Epithelial cell of esophagus (primary cell): Measurements from ENCODE around the gene TMA7B.
"Not testable (repeated sequence)": the region's sequence is repeated elsewhere in the genome, so short reads cannot be mapped to it uniquely, and the experiment has no call there.

Experiments
- DNase-seq: peaks from one replicate; pipeline ENCODE4 v3.0.0; 2010; ENCODE audit warnings: low read depth
- H3K4me3 ChIP-seq: 2 replicates; pipeline ENCODE4 v1.5.1; 2011; ENCODE audit warnings: mild to moderate bottlenecking, low read length, control low read depth
- CTCF ChIP-seq: IDR thresholded peaks from 2 replicates; pipeline ENCODE4 v1.5.1; 2011; ENCODE audit warnings: low read depth, mild to moderate bottlenecking, low read length, control low read depth, inconsistent platforms; ENCODE audit not compliant: insufficient read depth; ENCODE audit errors: missing control alignments

TMA7B gene

GRCh38 chr22:39943953-39944872, 16.0 kb upstream of the TMA7B start:
- no peak for DNase-seq
- no peak overlapping the region for H3K4me3 ChIP-seq
- no peak for TF ChIP-seq CTCF

- H3K4me3 ChIP-seq = no peak overlapping the region
- DNase-seq = no peak
- TF ChIP-seq CTCF = no peak
Measured at GRCh38 chr22:39946126-39946502, 14.1 kb upstream of the TMA7B start.

- no peak for TF ChIP-seq CTCF
- no peak for DNase-seq
- no peak overlapping the region for H3K4me3 ChIP-seq
Measured at GRCh38 chr22:39946503-39947219, 13.5 kb upstream of the TMA7B start.

GRCh38 chr22:39947220-39948216, 12.7 kb upstream of the TMA7B start:
- no peak for TF ChIP-seq CTCF
- H3K4me3 ChIP-seq = no peak overlapping the region
- DNase-seq = no peak

GRCh38 chr22:39949964-39950737, 10.0 kb upstream of the TMA7B start:
- H3K4me3 ChIP-seq = no peak overlapping the region
- DNase-seq = no peak
- TF ChIP-seq CTCF = no peak

GRCh38 chr22:39951603-39952293, 8.4 kb upstream of the TMA7B start:
- DNase-seq, H3K4me3 ChIP-seq: not testable (repeated sequence)
